OCI-LY3 (cell line): ENCODE measurements around the gene PHLDB1.

Source experiments
- H2AFZ ChIP-seq: fragments of 200-600, 300-600 bp; shearing (Covaris generic); 2 replicates; pipeline ENCODE4 v1.6.0; 2014; ENCODE audit warnings: antibody characterized with exemption, low read depth, low read length
- H3K27ac ChIP-seq: fragments of 200-600, 300-600 bp; sonication (generic); 2 replicates; pipeline ENCODE4 v1.5.1; 2014; ENCODE audit warnings: mild to moderate bottlenecking, low read length, moderate library complexity, mixed read lengths
- H3K27me3 ChIP-seq: fragments of 200-600, 300-600 bp; sonication (generic); 2 replicates; pipeline ENCODE4 v1.6.1; 2014; ENCODE audit warnings: low read depth, low read length, mixed read lengths
- H3K36me3 ChIP-seq: fragments of 200-600, 300-600 bp; sonication (generic); replicated peaks from 2 replicates; pipeline ENCODE3; 2014; ENCODE audit warnings: low read depth, low read length, mixed read lengths
- H3K4me1 ChIP-seq: fragments of 300-600, 200-600 bp; sonication (generic); 2 replicates; pipeline ENCODE4 v1.6.1; 2014; ENCODE audit warnings: low read length, mixed read lengths
- H3K4me2 ChIP-seq: fragments of 200-600, 300-600 bp; sonication (generic); 2 replicates; pipeline ENCODE4 v1.6.1; 2014; ENCODE audit warnings: low read length, mixed read lengths
- H3K4me3 ChIP-seq: fragments of 300-600, 200-600 bp; sonication (generic); 2 replicates; pipeline ENCODE4 v1.5.1; 2014; ENCODE audit warnings: antibody characterized with exemption, mild to moderate bottlenecking, low read length, moderate library complexity
- H3K79me2 ChIP-seq: fragments of 300-600, 200-600 bp; shearing (Covaris generic); 2 replicates; pipeline ENCODE4 v1.6.1; 2014; ENCODE audit warnings: mild to moderate bottlenecking, low read length, mixed read lengths
- H3K9ac ChIP-seq: fragments of 300-600, 200-600 bp; shearing (Covaris generic); 2 replicates; pipeline ENCODE4 v1.6.0; 2014; ENCODE audit warnings: mild to moderate bottlenecking, low read length, moderate library complexity
- H3K9me3 ChIP-seq: fragments of 200-600, 300-600 bp; shearing (Covaris generic); 2 replicates; pipeline ENCODE4 v1.6.1; 2014; ENCODE audit warnings: low read length, mixed read lengths; ENCODE audit not compliant: insufficient read depth
- H4K20me1 ChIP-seq: fragments of 200-600, 300-600 bp; sonication (generic); 2 replicates; pipeline ENCODE4 v1.6.1; 2016; ENCODE audit warnings: low read length, mixed read lengths; ENCODE audit not compliant: insufficient read depth
- EZH2phosphoT487 ChIP-seq: fragments of 200-600 bp; shearing (Covaris generic); IDR thresholded peaks from 2 replicates; pipeline ENCODE4 v1.6.1; 2018; ENCODE audit warnings: antibody characterized with exemption, mixed run types, low read depth
- TF ChIP-seq, protein P1 (sequence below): fragments of 200-600, 300-600 bp; sonication (generic); IDR thresholded peaks from 2 replicates; pipeline ENCODE4 v1.5.1; 2014; ENCODE audit warnings: antibody characterized with exemption, low read length, low read depth

PHLDB1 gene

DNA sequence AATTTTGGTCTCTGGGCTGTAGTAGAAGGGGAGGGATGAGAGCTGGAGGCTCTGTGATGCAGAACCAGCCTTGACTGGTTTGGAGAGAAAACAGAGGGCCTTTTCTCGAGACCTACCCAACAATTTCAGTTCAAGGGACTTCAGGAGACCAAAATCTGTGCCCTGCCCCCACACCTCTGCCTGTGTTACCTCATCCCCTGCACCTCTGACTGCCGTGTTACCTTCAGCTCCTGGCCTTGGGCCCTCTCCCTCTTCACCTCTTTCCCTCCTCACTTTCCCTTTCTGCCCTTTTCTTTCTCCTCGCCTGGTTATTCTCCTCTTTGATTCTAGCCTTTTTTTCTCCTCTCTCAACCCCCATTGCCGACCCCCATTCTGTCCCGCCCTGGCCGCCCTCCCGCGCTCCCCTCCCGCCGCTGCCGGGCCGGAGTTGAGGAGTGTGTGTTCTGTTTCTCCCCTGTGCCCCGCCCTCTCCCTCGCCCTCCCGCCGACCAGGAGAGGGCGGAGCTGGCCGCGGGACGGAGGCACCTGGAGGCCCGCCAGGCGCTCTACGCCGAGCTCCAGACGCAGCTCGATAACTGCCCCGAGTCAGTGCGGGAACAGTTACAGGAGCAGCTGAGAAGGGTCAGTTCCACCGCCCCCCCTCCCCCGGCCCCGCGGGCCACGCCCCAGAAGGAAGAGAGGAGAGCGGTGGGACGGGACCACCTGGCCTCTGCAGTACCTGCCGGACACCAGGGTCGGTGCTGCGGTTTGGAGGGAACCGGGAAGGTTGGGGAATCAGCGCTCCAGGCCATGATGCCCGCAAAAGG, 27.2 kb downstream of the PHLDB1 start:
- Histone ChIP-seq H3K9ac (no peak overlapping the region), H3K9me3 (no peaks in the 10 kb centered on the region), H3K27ac (no peak overlapping the region), H4K20me1 (no peaks in the 10 kb centered on the region), H3K36me3 (no peaks in the 10 kb centered on the region), H3K27me3 (no peaks in the 10 kb centered on the region; the same call in 1 of the 2 replicates), H2AFZ (no peak overlapping the region), H3K4me2 (no peak overlapping the region), H3K79me2 (no peaks in the 10 kb centered on the region), H3K4me1 (no peaks in the 10 kb centered on the region), H3K4me3 (no peak overlapping the region)
- TF ChIP-seq EZH2phosphoT487: no peak
- TF ChIP-seq, protein P1, sequence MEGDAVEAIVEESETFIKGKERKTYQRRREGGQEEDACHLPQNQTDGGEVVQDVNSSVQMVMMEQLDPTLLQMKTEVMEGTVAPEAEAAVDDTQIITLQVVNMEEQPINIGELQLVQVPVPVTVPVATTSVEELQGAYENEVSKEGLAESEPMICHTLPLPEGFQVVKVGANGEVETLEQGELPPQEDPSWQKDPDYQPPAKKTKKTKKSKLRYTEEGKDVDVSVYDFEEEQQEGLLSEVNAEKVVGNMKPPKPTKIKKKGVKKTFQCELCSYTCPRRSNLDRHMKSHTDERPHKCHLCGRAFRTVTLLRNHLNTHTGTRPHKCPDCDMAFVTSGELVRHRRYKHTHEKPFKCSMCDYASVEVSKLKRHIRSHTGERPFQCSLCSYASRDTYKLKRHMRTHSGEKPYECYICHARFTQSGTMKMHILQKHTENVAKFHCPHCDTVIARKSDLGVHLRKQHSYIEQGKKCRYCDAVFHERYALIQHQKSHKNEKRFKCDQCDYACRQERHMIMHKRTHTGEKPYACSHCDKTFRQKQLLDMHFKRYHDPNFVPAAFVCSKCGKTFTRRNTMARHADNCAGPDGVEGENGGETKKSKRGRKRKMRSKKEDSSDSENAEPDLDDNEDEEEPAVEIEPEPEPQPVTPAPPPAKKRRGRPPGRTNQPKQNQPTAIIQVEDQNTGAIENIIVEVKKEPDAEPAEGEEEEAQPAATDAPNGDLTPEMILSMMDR: no peak

DNA sequence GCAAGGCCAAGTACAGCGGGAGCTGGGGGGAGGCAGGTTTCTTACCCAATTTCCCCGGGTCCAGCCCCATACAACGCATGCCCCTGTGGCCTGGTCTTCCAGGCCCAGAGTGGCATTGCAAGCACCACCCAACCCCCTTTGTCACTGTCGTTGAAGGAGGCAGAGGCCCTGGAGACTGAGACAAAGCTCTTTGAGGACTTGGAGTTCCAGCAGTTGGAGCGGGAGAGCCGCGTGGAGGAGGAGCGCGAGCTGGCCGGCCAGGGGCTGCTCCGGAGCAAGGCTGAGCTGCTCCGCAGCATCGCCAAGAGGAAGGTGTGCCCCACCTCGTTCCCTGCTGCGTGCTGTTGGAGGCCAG, 27.8 kb downstream of the PHLDB1 start:
- no peaks in the 10 kb centered on the region for H4K20me1 ChIP-seq
- H3K27ac ChIP-seq: no peak overlapping the region
- no peak overlapping the region for H2AFZ ChIP-seq
- H3K79me2 ChIP-seq: no peaks in the 10 kb centered on the region
- TF ChIP-seq, protein P1: no peak
- TF ChIP-seq EZH2phosphoT487: no peak
- no peak overlapping the region for H3K9ac ChIP-seq
- no peaks in the 10 kb centered on the region for H3K4me1 ChIP-seq
- H3K27me3 ChIP-seq: no peaks in the 10 kb centered on the region; the same call in 1 of the 2 replicates
- H3K36me3 ChIP-seq: no peaks in the 10 kb centered on the region
- no peaks in the 10 kb centered on the region for H3K9me3 ChIP-seq
- no peak overlapping the region for H3K4me3 ChIP-seq
- H3K4me2 ChIP-seq: no peak overlapping the region

DNA sequence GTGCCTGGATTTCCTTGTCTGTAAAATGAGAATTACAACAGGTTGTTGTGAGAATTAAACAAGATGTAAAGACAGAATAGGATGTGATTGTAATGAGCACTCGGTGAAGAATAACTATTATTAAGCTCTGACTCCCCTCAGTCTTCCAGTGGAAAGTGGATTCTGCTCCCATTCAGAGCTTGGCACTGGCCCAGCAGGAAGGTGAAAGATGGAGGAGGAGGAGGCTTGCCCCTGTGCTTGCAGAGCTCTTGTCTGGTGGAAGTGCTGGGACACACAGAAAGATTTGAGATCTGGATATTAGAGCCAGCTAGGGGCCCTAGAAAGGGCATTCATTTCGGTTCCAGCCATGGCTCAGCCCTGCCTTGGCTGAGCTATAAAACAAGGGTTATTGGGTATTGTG, 28.2 kb downstream of the PHLDB1 start:
- H3K4me3 ChIP-seq: no peak overlapping the region
- H3K27ac ChIP-seq: no peak overlapping the region

DNA sequence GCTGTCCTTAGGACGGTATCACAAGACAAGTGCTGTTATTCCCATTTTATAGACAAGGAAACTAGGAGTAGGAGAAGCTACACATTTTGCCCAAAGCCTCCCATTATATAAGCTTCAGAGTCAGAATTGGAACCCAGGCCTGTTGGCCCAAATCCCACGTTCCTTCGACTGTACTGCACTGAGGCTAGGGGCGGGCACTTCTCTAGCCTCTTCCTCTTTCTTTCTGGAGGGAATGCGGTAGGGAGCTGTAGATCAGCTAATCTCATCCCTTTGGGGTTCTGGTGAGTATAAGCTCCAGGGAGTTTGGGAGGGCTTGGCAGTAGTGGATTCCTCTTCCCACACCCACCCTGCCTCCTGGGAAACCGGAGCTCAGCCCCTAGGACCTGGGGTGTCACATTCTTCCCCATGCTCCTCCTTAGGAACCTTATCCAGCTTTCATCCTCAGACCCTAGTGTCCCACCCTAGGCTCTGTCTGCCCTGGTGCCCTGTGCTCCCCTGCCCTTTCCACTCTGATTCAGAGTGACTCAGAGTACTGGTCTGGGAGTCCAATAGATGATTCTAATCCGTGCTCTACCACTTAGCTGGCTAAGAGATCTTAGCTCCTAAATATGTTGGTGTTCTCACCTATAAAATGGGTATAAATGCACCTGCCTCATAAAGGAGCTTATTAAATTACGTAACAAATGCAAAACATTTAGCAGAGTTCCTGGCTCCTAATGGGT, 29.3 kb downstream of the PHLDB1 start:
- Histone ChIP-seq H4K20me1 (no peaks in the 10 kb centered on the region), H3K27ac (no peak overlapping the region), H2AFZ (no peak overlapping the region), H3K27me3 (no peaks in the 10 kb centered on the region; the same call in 1 of the 2 replicates), H3K4me2 (no peak overlapping the region), H3K79me2 (no peaks in the 10 kb centered on the region), H3K9ac (no peak overlapping the region), H3K9me3 (no peaks in the 10 kb centered on the region), H3K36me3 (no peaks in the 10 kb centered on the region), H3K4me1 (no peaks in the 10 kb centered on the region), H3K4me3 (no peak overlapping the region)
- no peak for TF ChIP-seq EZH2phosphoT487
- TF ChIP-seq, protein P1: no peak

More for the DNA sequence above, 28.2 kb downstream of the PHLDB1 start:
- Histone ChIP-seq H3K79me2 (no peaks in the 10 kb centered on the region), H4K20me1 (no peaks in the 10 kb centered on the region), H2AFZ (no peak overlapping the region), H3K9me3 (no peaks in the 10 kb centered on the region), H3K4me2 (no peak overlapping the region), H3K27me3 (no peaks in the 10 kb centered on the region; the same call in 1 of the 2 replicates), H3K4me1 (no peaks in the 10 kb centered on the region), H3K9ac (no peak overlapping the region), H3K36me3 (no peaks in the 10 kb centered on the region)
- TF ChIP-seq, protein P1: no peak
- TF ChIP-seq EZH2phosphoT487: no peak
